NT2/D1 (cell line): Measurements from ENCODE around the gene ULBP1.

Experiments used
- SUZ12 ChIP-seq: IDR thresholded peaks from 2 replicates; pipeline ENCODE4 v1.6.1; 2011; ENCODE audit not compliant: insufficient read length, insufficient read depth; ENCODE audit errors: extremely low read depth
- ZNF274 ChIP-seq: IDR thresholded peaks from 2 replicates; pipeline ENCODE4 v1.6.1; 2011; ENCODE audit warnings: mild to moderate bottlenecking, low read depth, low read length

- no peak for TF ChIP-seq SUZ12
- no peak for TF ChIP-seq ZNF274
Measured at GRCh38 chr6:149985481-149985937, 21.8 kb downstream of the ULBP1 start.
